Fibroblast of lung (primary cell): ENCODE data around the gene WDFY2. TPM values are rescaled to one million over a fixed set of nuclear protein-coding genes. Genes with fewer than 3 reads are reported as not detected.

Experiments used
- DNase-seq, 2 donors: peaks; one replicate each; pipeline versions ENCODE4 v3.0.0 to v3.0.0-alpha.2; 2010; ENCODE audit warnings: low read depth in 2 of 2
- H2AFZ ChIP-seq: 2 replicates; pipeline ENCODE4 v1.5.1; 2012; ENCODE audit warnings: low read length, control low read depth, inconsistent platforms
- H3K27ac ChIP-seq: 2 replicates; pipeline ENCODE4 v1.5.1; 2011; ENCODE audit warnings: low read length, control low read depth; ENCODE audit not compliant: insufficient read depth
- H3K27me3 ChIP-seq: 2 replicates; pipeline ENCODE4 v1.5.1; 2011; ENCODE audit warnings: mild to moderate bottlenecking, low read length; ENCODE audit not compliant: control insufficient read depth, insufficient read depth
- H3K36me3 ChIP-seq: 2 replicates; pipeline ENCODE4 v1.5.1; 2011; ENCODE audit warnings: low read length; ENCODE audit not compliant: control insufficient read depth, insufficient read depth
- H3K4me1 ChIP-seq: 2 replicates; pipeline ENCODE4 v1.5.1; 2011; ENCODE audit warnings: low read length; ENCODE audit not compliant: control insufficient read depth, insufficient read depth; ENCODE audit errors: extremely low read depth
- H3K4me2 ChIP-seq: 2 replicates; pipeline ENCODE4 v1.5.1; 2011; ENCODE audit warnings: low read length, control low read depth; ENCODE audit not compliant: insufficient read depth; ENCODE audit errors: extremely low read depth
- H3K4me3 ChIP-seq, 4 experiments: fragments of 200-600 bp in 1 of 4; sonication (generic) in 1 of 4; replicated peaks in 1 of 4; 2 replicates each; pipeline ENCODE4 v1.5.1; 2011 to 2016; ENCODE audit warnings: low read length in 4 of 4, low read depth in 3 of 4, mild to moderate bottlenecking in 3 of 4, control low read depth in 2 of 4, inconsistent platforms in 1 of 4, mixed read lengths in 1 of 4; ENCODE audit not compliant: insufficient read depth in 1 of 4; ENCODE audit errors: control extremely low read depth in 1 of 4
- H3K79me2 ChIP-seq: 2 replicates; pipeline ENCODE4 v1.5.1; 2012; ENCODE audit warnings: mild to moderate bottlenecking, low read length, inconsistent platforms; ENCODE audit not compliant: control insufficient read depth, insufficient read depth
- H3K9ac ChIP-seq: 2 replicates; pipeline ENCODE4 v1.5.1; 2011; ENCODE audit warnings: mild to moderate bottlenecking, low read length, control low read depth; ENCODE audit not compliant: insufficient read depth
- H3K9me3 ChIP-seq: 2 replicates; pipeline ENCODE4 v1.5.1; 2012; ENCODE audit warnings: low read depth, low read length; ENCODE audit not compliant: control insufficient read depth, insufficient read depth
- H4K20me1 ChIP-seq: 2 replicates; pipeline ENCODE4 v1.5.1; 2011; ENCODE audit warnings: low read length; ENCODE audit not compliant: control insufficient read depth, insufficient read depth; ENCODE audit errors: extremely low read depth
- EZH2 ChIP-seq: IDR thresholded peaks from 2 replicates; pipeline ENCODE4 v1.5.1; 2012; ENCODE audit warnings: low read length, control low read depth, mild to moderate bottlenecking; ENCODE audit errors: missing control alignments
- polyA plus RNA-seq, 2 donors: library from polyadenylated mRNA; depleted of rRNA in 1 of 2; stranded (reverse) in 1 of 2; unstranded in 1 of 2; fragments of >200 nt; gene quantifications; 2 replicates each; pipeline ENCODE4 v1.2.1, GENCODE V29; 2011 to 2012; ENCODE audit warnings: missing spikeins in 1 of 2
- total RNA-seq: library from RNA; depleted of rRNA; stranded (reverse); fragments of >200 nt; gene quantifications from 2 replicates; pipeline ENCODE4 v1.2.1, GENCODE V29; 2014
- TF ChIP-seq, protein P1 (sequence below), 2 donors: IDR thresholded peaks in 1 of 2; conservative IDR thresholded peaks in 1 of 2; 1 replicate in 1 of 2; 2 replicates in 1 of 2; pipeline ENCODE4 v1.5.1; 2011 to 2012; ENCODE audit warnings: low read length in 2 of 2, control low read depth in 1 of 2, inconsistent platforms in 1 of 2, low read depth in 1 of 2, mild to moderate bottlenecking in 1 of 2

WDFY2 gene
- total and polyA plus RNA-seq, 2 donors (not counting 1 experiment from before 2014, with no cell fraction given) = 4.9 to 9.2 TPM

DNA sequence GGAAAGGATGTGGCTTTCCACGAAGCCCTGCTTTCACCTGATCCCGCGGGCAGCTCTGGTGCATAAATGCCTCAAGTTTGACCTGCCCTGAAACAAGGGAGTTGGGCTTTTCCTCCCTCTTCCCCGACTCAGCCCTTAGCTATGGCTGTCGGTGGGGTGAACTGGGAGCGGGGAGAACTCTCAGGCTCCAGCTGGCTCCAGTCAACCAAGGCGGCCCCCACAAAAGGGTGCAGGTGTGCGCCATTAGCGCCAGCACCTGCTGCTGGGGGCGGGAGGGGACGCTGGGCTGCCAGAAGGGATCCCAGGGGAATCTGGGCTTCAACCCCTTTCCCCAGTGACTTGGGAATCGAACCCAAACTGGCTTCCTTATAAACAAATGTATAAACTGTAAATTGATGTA, 226.8 kb downstream of the WDFY2 start:
- DNase-seq = no peak
- H3K4me1 ChIP-seq = no peaks in the 10 kb centered on the region
- H3K9ac ChIP-seq = no peak overlapping the region
- no peaks in the 10 kb centered on the region for H3K79me2 ChIP-seq
- H3K36me3 ChIP-seq = no peaks in the 10 kb centered on the region
- H3K4me3 ChIP-seq = no peak overlapping the region
- H3K4me2 ChIP-seq = no peak overlapping the region
- H3K27me3 ChIP-seq = peaks cover 9% of the 10 kb centered on the region
- no peaks in the 10 kb centered on the region for H3K9me3 ChIP-seq
- no peak overlapping the region for H2AFZ ChIP-seq
- TF ChIP-seq EZH2 = no peak
- TF ChIP-seq, protein P1, sequence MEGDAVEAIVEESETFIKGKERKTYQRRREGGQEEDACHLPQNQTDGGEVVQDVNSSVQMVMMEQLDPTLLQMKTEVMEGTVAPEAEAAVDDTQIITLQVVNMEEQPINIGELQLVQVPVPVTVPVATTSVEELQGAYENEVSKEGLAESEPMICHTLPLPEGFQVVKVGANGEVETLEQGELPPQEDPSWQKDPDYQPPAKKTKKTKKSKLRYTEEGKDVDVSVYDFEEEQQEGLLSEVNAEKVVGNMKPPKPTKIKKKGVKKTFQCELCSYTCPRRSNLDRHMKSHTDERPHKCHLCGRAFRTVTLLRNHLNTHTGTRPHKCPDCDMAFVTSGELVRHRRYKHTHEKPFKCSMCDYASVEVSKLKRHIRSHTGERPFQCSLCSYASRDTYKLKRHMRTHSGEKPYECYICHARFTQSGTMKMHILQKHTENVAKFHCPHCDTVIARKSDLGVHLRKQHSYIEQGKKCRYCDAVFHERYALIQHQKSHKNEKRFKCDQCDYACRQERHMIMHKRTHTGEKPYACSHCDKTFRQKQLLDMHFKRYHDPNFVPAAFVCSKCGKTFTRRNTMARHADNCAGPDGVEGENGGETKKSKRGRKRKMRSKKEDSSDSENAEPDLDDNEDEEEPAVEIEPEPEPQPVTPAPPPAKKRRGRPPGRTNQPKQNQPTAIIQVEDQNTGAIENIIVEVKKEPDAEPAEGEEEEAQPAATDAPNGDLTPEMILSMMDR (conservative IDR thresholded peaks at IDR 0.05 in 1 of 2, IDR thresholded peaks at IDR 0.05 in 1 of 2; ENCODE audit: low read depth in 1 of 2, low read length in 2 of 2) = no peak
- H3K27ac ChIP-seq = no peak overlapping the region
- H4K20me1 ChIP-seq = no peaks in the 10 kb centered on the region

DNA sequence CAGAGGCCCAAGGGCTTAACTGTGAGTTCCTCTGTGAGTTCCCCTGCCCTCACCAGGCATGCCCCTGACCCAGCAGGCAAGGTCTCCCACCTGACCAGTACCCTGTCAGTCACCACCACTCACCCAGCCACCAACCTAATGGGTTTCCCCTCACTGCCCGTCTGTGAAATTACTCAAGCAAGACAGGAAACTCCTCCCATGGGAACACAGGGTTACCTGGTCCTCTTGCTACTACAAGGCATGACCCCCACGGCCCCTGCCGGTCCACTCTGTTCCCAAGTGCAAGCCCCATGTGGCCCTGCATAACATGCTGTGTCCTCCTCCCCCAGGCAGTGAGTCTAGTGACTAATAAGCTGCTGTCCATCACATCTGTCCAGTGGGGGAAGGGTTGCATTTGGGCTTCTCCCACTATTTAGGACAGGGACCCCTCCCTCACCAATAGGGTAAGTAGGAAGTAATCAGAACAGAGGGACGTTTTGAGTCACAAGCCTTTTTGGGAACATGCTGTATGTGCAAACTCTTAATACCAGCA, 227.7 kb downstream of the WDFY2 start:
- TF ChIP-seq EZH2 = no peak
- TF ChIP-seq, protein P1 (conservative IDR thresholded peaks at IDR 0.05 in 1 of 2, IDR thresholded peaks at IDR 0.05 in 1 of 2; ENCODE audit: low read depth in 1 of 2, low read length in 2 of 2) = no peak
- Histone ChIP-seq H3K79me2 (no peaks in the 10 kb centered on the region), H3K4me3 (no peak overlapping the region), H4K20me1 (no peaks in the 10 kb centered on the region), H2AFZ (no peak overlapping the region), H3K27ac (no peak overlapping the region), H3K9ac (no peak overlapping the region), H3K9me3 (no peaks in the 10 kb centered on the region), H3K27me3 (peaks cover 11% of the 10 kb centered on the region), H3K4me2 (no peak overlapping the region), H3K36me3 (no peaks in the 10 kb centered on the region), H3K4me1 (no peaks in the 10 kb centered on the region)
- DNase-seq = no peak

DNA sequence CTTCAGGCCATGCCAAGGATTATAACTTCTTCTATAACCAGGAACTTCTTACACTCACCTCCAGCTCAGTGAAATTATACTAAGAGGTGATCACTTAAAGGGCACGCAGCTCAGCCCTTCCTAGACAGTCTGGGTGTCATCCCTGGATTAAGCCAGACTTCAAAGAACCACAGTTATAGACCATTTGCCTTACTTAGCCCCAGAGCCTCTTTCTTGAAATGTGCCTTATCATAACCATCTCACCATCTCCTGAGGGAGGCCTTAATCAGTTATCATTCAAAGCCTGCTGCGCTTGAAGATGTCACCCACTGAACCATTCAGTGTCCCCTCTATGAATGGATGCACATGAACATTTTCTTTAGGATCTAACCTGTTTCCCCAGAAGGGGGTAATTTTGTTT, 229.8 kb downstream of the WDFY2 start:
- no peak for DNase-seq
- Histone ChIP-seq H3K27me3 (peaks cover 20% of the 10 kb centered on the region), H3K4me3 (no peak overlapping the region), H3K9ac (no peak overlapping the region), H4K20me1 (no peaks in the 10 kb centered on the region), H3K9me3 (no peaks in the 10 kb centered on the region), H3K79me2 (no peaks in the 10 kb centered on the region), H3K36me3 (no peaks in the 10 kb centered on the region), H3K4me1 (no peaks in the 10 kb centered on the region), H3K4me2 (no peak overlapping the region), H2AFZ (no peak overlapping the region), H3K27ac (no peak overlapping the region)
- no peak for TF ChIP-seq EZH2
- TF ChIP-seq, protein P1 (conservative IDR thresholded peaks at IDR 0.05 in 1 of 2, IDR thresholded peaks at IDR 0.05 in 1 of 2; ENCODE audit: low read depth in 1 of 2, low read length in 2 of 2) = no peak
